ENCODE data around the gene UBE2J2. TPM values are rescaled to one million over a fixed set of nuclear protein-coding genes. Genes with fewer than 3 reads are reported as not detected.

The UBE2J2 gene
- total and polyA plus RNA-seq, 2 of the 13 experiments (the other 11 are each of a cell fraction or from before 2014, with no cell fraction given): 25.4 to 29.4 TPM

DNA sequence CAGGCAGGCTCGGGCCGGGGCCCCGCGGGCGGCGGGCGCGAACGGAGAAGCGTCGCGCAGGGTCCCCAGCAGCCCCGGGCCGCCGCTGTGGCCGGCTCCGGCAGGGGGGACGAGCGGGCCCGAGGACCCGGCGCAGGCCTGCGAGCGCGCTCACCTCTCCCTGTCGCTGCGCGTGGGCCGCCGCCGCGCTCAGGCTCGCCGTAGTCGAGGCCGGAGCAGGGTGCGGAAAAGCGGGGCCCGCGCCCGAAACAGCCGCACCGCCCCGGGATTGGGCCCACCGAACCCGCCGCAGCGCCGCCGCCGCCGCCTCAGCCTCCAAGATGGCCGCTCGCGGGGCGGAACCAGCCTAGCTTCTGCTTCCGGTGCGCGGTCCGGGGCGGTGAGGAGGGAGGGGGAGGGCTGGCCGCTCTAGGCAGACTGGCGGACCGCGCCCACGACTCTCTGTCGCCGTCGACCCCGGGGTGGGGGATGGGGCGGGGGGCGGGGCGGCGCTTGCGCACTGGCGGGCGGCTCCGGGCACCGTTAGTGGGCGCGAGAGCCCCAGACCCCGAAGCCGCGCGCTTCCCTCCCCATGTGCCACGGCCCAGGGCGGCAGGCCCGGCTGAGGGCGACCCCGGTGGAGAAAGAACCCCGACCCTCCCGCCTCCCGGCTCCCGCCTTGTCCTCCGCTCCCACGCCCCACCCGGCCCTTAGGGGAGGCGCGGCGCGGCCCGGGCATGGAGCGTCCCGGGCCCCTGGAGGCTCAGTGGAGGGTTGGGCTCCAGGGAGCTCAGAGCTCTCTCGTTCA is at the start of gene UBE2J2 (continued):
- TF ChIP-seq DMAP1 (CRISPR knock-in tag; IDR thresholded peaks at IDR 0.05): 0 out of 2 replicates have a peak, but pooled peaks have one; percentile 34
- peak; percentile 75; the same call in 1 of the 2 replicates for TF ChIP-seq ZIK1 (CRISPR knock-in tag; IDR thresholded peaks at IDR 0.05; ENCODE audit: borderline replicate concordance, low read depth)
- no peak for TF ChIP-seq ZMYM4 (CRISPR knock-in tag; IDR thresholded peaks at IDR 0.05)
- no peak for TF ChIP-seq PLRG1 (conservative IDR thresholded peaks at IDR 0.05)
- no peak for TF ChIP-seq SMAD9 (CRISPR knock-in tag; IDR thresholded peaks at IDR 0.05)
- TF ChIP-seq SALL1 (CRISPR knock-in tag; IDR thresholded peaks at IDR 0.05): peak; percentile 62
- no peak for TF ChIP-seq JUND (CRISPR knock-in tag; IDR thresholded peaks at IDR 0.05)
- no peak for TF ChIP-seq ZBTB21 (CRISPR knock-in tag; IDR thresholded peaks at IDR 0.05)
- TF ChIP-seq ZNF101 (CRISPR knock-in tag; IDR thresholded peaks at IDR 0.05; ENCODE audit: borderline replicate concordance, low read depth): no peak
- peak; percentile 75; the same call in 1 of the 2 replicates for TF ChIP-seq HNF1B (CRISPR knock-in tag; IDR thresholded peaks at IDR 0.05)
- TF ChIP-seq, protein P1, sequence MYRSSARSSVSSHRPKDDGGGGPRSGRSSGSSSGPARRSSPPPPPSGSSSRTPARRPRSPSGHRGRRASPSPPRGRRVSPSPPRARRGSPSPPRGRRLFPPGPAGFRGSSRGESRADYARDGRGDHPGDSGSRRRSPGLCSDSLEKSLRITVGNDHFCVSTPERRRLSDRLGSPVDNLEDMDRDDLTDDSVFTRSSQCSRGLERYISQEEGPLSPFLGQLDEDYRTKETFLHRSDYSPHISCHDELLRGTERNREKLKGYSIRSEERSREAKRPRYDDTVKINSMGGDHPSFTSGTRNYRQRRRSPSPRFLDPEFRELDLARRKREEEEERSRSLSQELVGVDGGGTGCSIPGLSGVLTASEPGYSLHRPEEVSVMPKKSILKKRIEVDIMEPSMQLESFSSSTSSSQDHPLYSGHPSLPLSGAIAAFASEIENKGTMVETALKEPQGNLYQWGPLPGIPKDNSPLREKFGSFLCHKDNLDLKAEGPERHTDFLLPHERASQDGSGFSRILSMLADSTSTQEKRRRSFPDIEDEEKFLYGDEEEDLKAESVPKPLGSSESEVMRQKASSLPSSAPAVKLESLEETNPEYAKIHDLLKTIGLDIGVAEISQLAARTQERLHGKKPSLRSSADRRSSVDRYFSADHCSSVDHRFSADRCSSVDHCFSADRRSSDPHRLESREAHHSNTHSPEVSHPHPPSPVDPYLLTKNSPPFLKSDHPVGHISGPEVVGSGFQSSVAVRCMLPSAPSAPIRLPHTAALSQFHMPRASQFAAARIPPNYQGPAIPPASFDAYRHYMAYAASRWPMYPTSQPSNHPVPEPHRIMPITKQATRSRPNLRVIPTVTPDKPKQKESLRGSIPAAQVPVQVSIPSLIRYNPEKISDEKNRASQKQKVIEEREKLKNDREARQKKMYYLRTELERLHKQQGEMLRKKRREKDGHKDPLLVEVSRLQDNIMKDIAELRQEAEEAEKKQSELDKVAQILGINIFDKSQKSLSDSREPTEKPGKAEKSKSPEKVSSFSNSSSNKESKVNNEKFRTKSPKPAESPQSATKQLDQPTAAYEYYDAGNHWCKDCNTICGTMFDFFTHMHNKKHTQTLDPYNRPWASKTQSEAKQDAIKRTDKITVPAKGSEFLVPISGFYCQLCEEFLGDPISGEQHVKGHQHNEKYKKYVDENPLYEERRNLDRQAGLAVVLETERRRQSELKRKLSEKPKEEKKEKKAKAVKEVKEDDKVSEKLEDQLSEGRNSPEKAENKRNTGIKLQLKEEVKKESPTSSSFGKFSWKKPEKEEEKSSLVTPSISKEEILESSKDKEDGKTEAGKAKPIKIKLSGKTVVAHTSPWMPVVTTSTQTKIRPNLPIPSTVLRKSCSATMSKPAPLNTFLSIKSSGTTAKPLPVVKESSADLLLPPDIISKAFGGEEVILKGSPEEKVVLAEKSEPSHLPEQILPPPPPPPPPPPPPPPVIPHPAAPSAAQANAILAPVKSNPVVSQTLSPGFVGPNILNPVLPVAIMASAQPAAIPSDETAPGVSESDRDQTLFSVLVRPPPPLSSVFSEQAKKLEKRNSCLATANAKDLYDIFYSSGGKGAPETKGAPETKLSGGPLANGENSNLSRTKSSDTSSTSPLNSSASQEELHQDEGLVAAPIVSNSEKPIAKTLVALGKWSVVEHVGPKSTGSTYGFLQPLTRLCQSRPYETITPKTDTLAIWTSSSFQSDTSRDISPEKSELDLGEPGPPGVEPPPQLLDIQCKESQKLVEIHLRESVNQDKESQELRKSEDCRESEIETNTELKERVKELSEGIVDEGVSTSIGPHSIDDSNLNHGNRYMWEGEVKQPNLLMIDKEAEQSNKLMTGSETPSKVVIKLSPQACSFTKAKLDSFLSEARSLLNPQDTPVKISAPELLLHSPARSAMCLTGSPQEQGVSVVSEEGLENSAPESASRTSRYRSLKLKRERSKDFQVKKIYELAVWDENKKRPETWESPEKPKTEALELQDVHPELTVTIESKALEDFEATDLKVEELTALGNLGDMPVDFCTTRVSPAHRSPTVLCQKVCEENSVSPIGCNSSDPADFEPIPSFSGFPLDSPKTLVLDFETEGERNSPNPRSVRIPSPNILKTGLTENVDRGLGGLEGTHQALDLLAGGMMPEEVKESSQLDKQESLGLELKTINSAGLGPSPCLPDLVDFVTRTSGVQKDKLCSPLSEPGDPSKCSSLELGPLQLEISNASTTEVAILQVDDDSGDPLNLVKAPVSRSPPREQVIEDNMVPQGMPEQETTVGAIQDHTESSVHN (CRISPR knock-in tag; IDR thresholded peaks at IDR 0.05): no peak
- no peak for TF ChIP-seq ZNF3 (CRISPR knock-in tag; IDR thresholded peaks at IDR 0.05)
- TF ChIP-seq ZNF580 (CRISPR knock-in tag; IDR thresholded peaks at IDR 0.05; ENCODE audit: borderline replicate concordance, low read depth): peak; percentile 83; the same call in 1 of the 2 replicates
- TF ChIP-seq ZNF768 (CRISPR knock-in tag; IDR thresholded peaks at IDR 0.05): no peak
- TF ChIP-seq, protein P2, sequence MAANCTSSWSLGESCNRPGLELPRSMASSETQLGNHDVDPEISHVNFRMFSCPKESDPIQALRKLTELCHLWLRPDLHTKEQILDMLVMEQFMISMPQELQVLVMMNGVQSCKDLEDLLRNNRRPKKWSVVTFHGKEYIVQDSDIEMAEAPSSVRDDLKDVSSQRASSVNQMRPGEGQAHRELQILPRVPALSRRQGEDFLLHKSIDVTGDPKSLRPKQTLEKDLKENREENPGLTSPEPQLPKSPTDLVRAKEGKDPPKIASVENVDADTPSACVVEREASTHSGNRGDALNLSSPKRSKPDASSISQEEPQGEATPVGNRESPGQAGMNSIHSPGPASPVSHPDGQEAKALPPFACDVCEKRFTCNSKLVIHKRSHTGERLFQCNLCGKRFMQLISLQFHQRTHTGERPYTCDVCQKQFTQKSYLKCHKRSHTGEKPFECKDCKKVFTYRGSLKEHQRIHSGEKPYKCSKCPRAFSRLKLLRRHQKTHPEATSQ (CRISPR knock-in tag; IDR thresholded peaks at IDR 0.05; ENCODE audit: borderline replicate concordance): peak; percentile 82; the same call in 1 of the 2 replicates

Measured in HepG2 (cell line).